ENCODE measurements around the gene MED12L.

GRCh38 chr3:151350656-151351055 lies 265.2 kb downstream of the MED12L start:
- TF ChIP-seq CTCF (IDR thresholded peaks at IDR 0.05; ENCODE audit: low read length) (no peak), EZH2phosphoT487 (IDR thresholded peaks at IDR 0.05; ENCODE audit: low read length) (no peak)
